ENCODE results near the gene CGRRF1.

The CGRRF1 gene

DNA sequence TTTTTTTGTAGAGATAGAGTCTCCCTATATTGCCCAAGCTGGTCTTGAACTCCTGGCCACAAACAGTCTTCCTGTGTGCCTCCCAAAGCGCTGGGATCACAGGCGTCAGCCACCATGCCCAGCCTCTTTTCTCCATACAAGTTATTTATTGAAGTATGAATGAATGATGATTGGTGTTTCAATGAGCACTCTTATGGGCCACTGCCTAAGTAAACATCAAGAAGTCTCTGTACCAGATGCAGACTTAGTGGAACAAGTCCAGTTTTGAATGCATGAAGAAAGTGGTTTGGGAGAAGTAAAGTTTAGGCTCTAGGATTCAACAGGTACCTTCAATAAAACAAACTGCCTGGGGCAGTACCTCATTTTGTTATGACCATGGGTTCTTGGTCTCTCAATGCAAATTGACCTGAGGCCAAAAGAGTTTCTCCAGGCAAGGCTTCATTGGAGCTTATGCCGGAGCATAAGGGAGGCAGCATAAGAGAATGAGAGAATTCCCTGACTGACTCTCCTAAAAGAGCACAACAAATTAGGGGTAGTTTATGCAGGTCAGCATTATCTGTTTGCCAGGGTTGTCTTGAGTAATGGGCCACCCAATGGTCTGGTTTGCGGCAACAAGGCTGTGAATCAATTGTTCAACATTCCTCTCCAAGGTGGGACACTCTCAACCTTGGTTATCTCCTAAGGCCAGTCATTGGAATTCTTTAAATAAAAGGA lies 19.8 kb upstream of the CGRRF1 start:
- H3K4me1 ChIP-seq (ENCODE audit: low read length), result peaks cover 15% of the 10 kb centered on the region
- peaks cover 6% of the 10 kb centered on the region; the same call in 1 of the 2 replicates for H4K20me1 ChIP-seq (ENCODE audit: insufficient read depth, low read length)
- H3K27ac ChIP-seq (ENCODE audit: low read length), result no peak overlapping the region
- no peak for TF ChIP-seq EZH2phosphoT487 (IDR thresholded peaks at IDR 0.05; ENCODE audit: low read depth)
- TF ChIP-seq, protein P1, sequence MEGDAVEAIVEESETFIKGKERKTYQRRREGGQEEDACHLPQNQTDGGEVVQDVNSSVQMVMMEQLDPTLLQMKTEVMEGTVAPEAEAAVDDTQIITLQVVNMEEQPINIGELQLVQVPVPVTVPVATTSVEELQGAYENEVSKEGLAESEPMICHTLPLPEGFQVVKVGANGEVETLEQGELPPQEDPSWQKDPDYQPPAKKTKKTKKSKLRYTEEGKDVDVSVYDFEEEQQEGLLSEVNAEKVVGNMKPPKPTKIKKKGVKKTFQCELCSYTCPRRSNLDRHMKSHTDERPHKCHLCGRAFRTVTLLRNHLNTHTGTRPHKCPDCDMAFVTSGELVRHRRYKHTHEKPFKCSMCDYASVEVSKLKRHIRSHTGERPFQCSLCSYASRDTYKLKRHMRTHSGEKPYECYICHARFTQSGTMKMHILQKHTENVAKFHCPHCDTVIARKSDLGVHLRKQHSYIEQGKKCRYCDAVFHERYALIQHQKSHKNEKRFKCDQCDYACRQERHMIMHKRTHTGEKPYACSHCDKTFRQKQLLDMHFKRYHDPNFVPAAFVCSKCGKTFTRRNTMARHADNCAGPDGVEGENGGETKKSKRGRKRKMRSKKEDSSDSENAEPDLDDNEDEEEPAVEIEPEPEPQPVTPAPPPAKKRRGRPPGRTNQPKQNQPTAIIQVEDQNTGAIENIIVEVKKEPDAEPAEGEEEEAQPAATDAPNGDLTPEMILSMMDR (IDR thresholded peaks at IDR 0.05; ENCODE audit: low read depth, low read length), result no peak
- H3K27me3 ChIP-seq (ENCODE audit: low read depth, low read length), result no peaks in the 10 kb centered on the region
- H3K9me3 ChIP-seq (ENCODE audit: insufficient read depth, low read length), result no peaks in the 10 kb centered on the region
- peak overlapping the region; percentile 92; the same call in 1 of the 2 replicates for H3K9ac ChIP-seq (ENCODE audit: low read length)
- peak overlapping the region; percentile 94 for H3K4me3 ChIP-seq (ENCODE audit: low read length)
- H3K4me2 ChIP-seq (ENCODE audit: low read length), result peak overlapping the region; percentile 67
- H3K79me2 ChIP-seq (ENCODE audit: low read length), result peaks cover 48% of the 10 kb centered on the region
- H3K36me3 ChIP-seq (replicated peaks; ENCODE audit: low read depth, low read length), result no peaks in the 10 kb centered on the region
- H2AFZ ChIP-seq (ENCODE audit: low read depth, low read length), result peak overlapping the region; percentile 94

DNA sequence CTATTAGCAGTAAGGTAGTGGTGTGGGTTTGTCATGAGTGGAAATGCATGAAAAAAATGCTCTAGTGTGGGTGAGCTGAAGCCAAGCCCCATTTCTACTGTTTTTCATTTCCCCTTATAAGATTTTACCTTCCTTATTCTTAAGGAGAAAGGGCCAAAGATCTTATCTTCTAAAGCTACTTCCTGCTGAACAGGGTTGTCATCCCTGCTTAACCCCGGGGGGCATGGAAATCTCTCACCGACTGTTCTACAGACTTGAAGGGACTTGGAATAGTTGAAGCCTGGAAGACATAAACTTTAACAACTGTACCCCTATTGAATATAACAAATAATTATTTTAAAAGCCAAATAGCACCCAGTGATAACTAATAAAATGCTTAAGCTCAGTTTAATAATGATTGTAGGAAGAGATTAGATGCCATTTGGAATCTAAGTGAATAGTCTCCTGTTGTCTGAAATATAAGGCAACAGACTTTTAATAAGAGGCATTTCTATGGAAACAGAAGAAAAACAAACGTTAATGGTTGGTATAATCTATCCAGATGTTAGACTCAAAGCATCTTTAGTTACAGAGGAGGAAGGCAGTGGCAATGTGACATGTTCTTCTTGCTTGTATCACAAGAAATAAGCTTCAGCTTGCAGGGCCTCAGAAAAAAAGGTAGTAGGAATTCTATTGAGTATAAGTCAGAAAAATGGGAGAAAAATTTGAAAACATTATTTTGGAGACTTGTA lies 19.1 kb upstream of the CGRRF1 start:
- no peak overlapping the region for H3K4me3 ChIP-seq (ENCODE audit: low read length)
- H3K4me1 ChIP-seq (ENCODE audit: low read length), result peaks cover 14% of the 10 kb centered on the region
- TF ChIP-seq, protein P1 (IDR thresholded peaks at IDR 0.05; ENCODE audit: low read depth, low read length), result no peak
- no peak for TF ChIP-seq EZH2phosphoT487 (IDR thresholded peaks at IDR 0.05; ENCODE audit: low read depth)
- H2AFZ ChIP-seq (ENCODE audit: low read depth, low read length), result no peak overlapping the region
- H3K27me3 ChIP-seq (ENCODE audit: low read depth, low read length), result no peaks in the 10 kb centered on the region
- H3K9me3 ChIP-seq (ENCODE audit: insufficient read depth, low read length), result no peaks in the 10 kb centered on the region
- no peak overlapping the region for H3K9ac ChIP-seq (ENCODE audit: low read length)
- no peaks in the 10 kb centered on the region for H3K36me3 ChIP-seq (replicated peaks; ENCODE audit: low read depth, low read length)
- no peak overlapping the region for H3K27ac ChIP-seq (ENCODE audit: low read length)
- H3K79me2 ChIP-seq (ENCODE audit: low read length), result peaks cover 40% of the 10 kb centered on the region
- H3K4me2 ChIP-seq (ENCODE audit: low read length), result no peak overlapping the region
- peaks cover under 1% of the 10 kb centered on the region; the same call in 1 of the 2 replicates for H4K20me1 ChIP-seq (ENCODE audit: insufficient read depth, low read length)

DNA sequence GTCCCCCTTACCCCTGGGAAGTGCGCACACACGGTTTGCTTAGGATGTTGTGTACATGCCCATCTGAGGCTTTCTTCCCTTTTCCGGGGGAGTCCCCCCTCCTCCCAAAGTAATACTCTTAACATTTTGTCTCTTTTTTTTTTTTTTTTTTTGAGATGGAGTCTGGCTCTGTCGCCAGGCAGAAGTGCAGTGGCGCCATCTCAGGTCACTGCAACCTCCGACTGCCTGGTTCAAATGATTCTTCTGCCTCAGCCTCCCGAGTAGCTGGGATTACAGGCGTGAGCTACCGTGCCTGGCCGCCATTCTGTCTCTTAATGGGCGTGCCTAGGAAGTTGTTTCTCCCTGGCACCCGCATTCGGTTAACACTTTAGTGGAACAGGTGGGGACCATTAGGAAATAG lies 16.4 kb upstream of the CGRRF1 start:
- Histone ChIP-seq H3K27ac (ENCODE audit: low read length) (no peak overlapping the region), H3K36me3 (replicated peaks; ENCODE audit: low read depth, low read length) (no peaks in the 10 kb centered on the region), H3K9me3 (ENCODE audit: insufficient read depth, low read length) (no peaks in the 10 kb centered on the region), H4K20me1 (ENCODE audit: insufficient read depth, low read length) (no peaks in the 10 kb centered on the region), H3K4me2 (ENCODE audit: low read length) (no peak overlapping the region), H3K79me2 (ENCODE audit: low read length) (peaks cover 14% of the 10 kb centered on the region), H2AFZ (ENCODE audit: low read depth, low read length) (no peak overlapping the region), H3K27me3 (ENCODE audit: low read depth, low read length) (no peaks in the 10 kb centered on the region), H3K4me1 (ENCODE audit: low read length) (peaks cover 8% of the 10 kb centered on the region), H3K9ac (ENCODE audit: low read length) (no peak overlapping the region), H3K4me3 (ENCODE audit: low read length) (no peak overlapping the region)
- TF ChIP-seq EZH2phosphoT487 (IDR thresholded peaks at IDR 0.05; ENCODE audit: low read depth), result no peak
- TF ChIP-seq, protein P1 (IDR thresholded peaks at IDR 0.05; ENCODE audit: low read depth, low read length), result no peak

DNA sequence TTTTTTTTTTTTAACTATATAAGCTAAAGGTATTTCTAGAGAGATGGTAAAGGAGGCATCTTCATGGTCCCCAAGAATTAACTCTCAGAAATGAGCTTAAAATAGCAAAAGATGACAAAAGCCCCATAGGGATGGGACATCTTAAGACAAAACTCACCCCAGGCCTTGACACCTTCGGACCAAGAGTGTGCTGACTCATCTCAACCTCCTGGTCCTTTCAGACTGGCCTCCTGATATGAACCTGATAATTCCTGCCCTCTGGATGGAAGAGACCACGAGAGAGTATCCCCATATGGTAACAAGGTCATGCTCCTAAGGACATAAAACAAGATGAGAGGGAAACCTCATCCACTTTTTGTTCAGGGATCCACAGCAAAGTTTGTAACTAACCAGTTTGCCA lies 12.5 kb upstream of the CGRRF1 start:
- Histone ChIP-seq H3K4me1 (ENCODE audit: low read length) (peaks cover 1% of the 10 kb centered on the region; the same call in 1 of the 2 replicates), H3K9me3 (ENCODE audit: insufficient read depth, low read length) (no peaks in the 10 kb centered on the region), H3K36me3 (replicated peaks; ENCODE audit: low read depth, low read length) (no peaks in the 10 kb centered on the region), H3K27me3 (ENCODE audit: low read depth, low read length) (0 out of 2 replicates have a peak, but pooled peaks cover 5% of the 10 kb centered on the region), H3K4me2 (ENCODE audit: low read length) (no peak overlapping the region), H3K4me3 (ENCODE audit: low read length) (no peak overlapping the region), H3K9ac (ENCODE audit: low read length) (no peak overlapping the region), H3K79me2 (ENCODE audit: low read length) (no peaks in the 10 kb centered on the region), H2AFZ (ENCODE audit: low read depth, low read length) (no peak overlapping the region), H3K27ac (ENCODE audit: low read length) (no peak overlapping the region), H4K20me1 (ENCODE audit: insufficient read depth, low read length) (no peaks in the 10 kb centered on the region)
- no peak for TF ChIP-seq EZH2phosphoT487 (IDR thresholded peaks at IDR 0.05; ENCODE audit: low read depth)
- TF ChIP-seq, protein P1 (IDR thresholded peaks at IDR 0.05; ENCODE audit: low read depth, low read length), result no peak

Measured in OCI-LY3 (cell line).